HG02588 (cell line): ENCODE results near the gene FAM217A.

ENCODE experiments used
- ATAC-seq: cut with Tn5 transposase; IDR thresholded peaks from one replicate; pipeline ENCODE4 v1.9.1; 2021; ENCODE audit warnings: mild to moderate bottlenecking, moderate library complexity; ENCODE audit not compliant: unreplicated experiment

The FAM217A gene

GRCh38 chr6:4021854-4022695, 56.9 kb downstream of the FAM217A start:
- ATAC-seq, result peak; percentile 0

DNA sequence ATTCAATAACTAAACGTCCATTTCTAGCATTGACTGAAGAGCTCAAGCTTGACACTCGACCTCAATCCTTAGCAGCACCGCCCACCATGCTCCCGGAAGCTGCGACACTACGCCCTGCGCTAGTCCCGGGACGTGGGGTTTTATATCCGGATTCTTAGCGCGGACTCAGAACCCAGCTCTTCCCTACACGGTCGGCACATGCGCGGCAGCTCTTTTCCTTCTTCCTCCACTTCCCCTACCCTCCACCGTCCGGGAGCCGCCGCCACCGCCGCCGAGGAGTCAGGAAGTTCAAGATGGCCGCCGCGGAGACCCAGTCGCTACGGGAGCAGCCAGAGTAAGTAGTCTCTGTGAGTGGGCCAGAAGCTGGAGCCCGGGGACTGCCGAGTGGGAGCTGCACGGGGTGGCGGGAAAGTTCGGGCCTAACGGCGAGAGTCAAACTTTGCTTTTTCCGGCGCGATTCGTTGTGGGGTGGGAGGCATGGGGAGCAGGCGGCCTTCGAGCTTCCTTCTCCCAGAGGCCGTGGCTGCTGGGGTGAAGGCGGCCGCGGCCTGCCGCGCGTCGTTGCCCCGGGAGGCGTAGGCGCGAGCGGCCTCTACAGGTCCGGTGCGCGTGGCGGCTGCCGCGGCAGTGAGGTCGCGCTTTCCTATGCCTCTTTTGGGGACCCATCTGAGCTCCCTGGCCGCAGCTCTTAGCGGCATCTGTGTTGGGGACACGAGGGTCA, 57.6 kb downstream of the FAM217A start:
- ATAC-seq, result peak; percentile 57

DNA sequence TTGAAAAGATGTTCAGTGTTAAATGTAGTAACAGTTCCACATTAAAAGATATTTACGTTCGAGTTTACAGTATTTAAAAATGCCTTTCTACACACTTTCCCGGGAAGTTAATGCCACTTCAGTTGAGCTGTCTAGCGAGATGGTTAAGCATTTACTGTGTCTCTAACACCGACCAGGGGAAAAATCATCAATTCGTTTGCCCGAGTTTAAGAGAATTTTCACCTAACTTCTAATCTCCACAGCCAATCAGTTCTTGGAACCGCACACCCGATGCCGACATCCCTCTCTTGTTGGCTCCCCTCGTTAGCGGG, 58.2 kb downstream of the FAM217A start:
- no peak for ATAC-seq

DNA sequence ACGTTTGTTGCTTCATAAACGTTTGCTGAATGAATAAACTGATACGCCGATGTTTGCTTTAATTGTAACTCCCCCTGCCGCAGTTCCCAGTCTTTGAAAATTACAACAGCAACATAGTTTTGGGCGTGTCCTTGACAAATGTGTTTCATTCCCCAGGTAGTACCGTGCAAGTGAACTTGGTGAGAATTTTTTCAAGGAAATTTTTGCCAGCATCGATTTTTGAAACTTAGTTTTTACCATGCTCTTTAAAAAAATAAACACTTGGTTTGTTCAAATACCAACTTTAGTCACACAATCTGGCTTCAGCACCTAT, 60.1 kb downstream of the FAM217A start:
- no peak for ATAC-seq
